ENCODE measurements around the gene CDK5RAP3.
"Not testable (repeated sequence)": the region's sequence is repeated elsewhere in the genome, so short reads cannot be mapped to it uniquely, and the experiment has no call there.

CDK5RAP3 gene

DNA sequence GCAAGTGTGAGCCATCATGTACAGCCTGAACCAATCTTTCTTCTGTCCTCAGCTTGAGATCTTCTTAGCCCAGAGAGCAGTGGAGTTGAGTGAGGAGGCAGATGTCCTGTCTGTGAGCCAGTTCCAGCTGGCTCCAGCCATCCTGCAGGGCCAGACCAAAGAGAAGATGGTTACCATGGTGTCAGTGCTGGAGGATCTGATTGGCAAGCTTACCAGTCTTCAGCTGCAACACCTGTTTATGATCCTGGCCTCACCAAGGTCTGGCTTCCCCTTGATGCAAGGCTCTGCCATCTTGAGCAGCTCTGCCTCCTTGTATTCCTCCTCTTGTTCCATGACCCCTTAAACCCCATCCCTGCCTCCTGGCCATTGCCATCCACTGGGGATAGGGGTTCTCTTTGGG, 9.6 kb downstream of the CDK5RAP3 start:
- DNase-seq = no peak

GRCh38 chr17:47981462-47981861, 10.5 kb downstream of the CDK5RAP3 start:
- no peak for DNase-seq

- DNase-seq = no peak
Measured at GRCh38 chr17:47982091-47982617, 11.2 kb downstream of the CDK5RAP3 start.

DNA sequence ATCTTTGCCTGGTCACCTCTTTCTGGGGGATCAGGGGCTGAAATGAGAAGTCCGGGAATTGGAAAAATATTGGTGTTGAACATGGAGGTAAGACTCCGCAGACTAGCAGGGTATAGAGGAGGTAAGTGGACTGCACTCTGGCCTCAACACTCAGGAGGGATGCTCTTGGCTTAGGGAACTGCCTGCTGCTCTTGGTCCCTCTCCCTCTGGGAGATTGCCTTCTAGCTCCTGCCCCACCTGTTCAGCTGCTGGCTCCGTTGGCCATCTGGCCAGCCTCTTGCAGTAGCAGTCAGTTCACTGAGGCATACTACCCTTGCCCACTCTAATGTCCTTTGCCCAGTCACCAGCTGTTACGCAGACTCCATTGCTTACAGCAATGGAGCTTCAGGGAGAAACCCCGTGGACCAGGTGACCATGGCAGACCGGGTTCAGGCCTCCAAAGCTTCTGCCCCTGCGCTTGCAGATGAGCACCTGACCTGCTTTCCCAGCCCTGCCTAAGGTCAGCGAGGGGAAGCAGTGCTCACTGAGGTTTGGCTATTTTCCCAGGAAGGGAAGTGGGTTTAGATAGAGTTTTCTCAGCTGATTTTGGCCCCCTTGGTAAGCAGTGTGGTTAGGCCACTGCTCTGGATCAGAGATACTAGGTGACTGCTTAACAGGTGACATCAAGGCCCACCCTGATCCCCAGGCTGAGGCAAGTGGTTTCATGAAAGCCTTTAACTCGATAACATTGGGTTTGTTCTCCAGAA, 11.9 kb downstream of the CDK5RAP3 start:
- DNase-seq = no peak

- no peak for DNase-seq
Measured at GRCh38 chr17:47983492-47984223, 12.7 kb downstream of the CDK5RAP3 start.

DNA sequence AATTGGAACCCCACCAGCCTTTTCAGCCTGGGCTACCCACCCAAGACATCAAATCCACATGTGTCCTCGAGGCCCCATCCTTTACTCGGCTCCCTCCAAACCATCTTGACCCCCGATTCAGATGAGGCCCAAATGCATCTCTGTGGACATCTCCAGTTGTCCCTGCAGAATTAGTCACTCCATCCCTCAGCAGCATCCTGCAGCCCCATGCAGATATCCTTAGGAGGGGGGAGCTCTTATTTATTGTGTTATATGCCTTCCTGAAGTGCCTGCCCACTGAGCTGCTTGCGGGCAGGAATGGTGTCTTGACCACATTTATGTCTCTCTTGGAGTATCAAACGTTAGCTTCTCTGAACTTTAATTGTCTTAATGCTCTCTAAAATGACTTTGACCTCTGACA, 15.6 kb downstream of the CDK5RAP3 start:
- DNase-seq = no peak

- no peak for DNase-seq
Measured at GRCh38 chr17:47987240-47987835, 16.4 kb downstream of the CDK5RAP3 start.

DNA sequence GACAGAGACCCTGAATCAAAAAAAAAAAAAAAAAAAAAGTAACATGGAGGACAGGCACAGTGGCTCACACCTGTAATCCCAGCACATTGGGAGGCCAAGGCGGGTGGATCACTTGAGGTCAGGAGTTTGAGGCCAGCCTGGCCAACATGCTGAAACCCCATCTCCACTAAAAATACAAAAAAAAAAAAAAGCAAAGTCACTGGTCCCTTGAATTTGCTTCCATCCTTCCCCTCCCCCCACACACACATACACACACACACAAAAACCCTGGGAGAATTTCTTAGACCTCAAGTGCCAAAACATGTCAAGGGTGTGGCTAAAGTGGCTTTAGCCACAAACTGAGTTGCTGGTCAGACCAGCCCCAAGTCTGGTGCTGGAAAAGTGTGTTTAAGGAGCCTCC, 17.5 kb downstream of the CDK5RAP3 start:
- not testable (repeated sequence) for DNase-seq

DNA sequence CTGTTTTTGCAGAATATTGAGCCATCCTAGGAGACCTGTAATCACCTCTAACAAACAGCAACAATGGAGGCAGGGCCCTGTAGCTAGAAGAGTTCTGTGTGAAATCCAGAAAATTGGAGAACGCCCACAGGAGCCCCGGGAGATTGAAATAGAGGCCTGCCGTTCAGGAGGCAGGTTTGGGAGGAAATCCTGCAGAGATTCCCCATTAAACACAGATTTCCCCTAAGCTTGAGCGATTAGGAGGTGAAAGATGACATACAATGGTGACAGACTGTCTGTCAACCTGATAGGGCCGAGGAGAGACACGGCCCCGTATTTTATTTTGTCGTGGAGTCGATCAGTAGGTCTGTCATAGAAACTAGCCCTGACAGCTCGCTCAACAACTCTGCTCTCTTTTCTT, 18.2 kb downstream of the CDK5RAP3 start:
- DNase-seq = no peak

DNA sequence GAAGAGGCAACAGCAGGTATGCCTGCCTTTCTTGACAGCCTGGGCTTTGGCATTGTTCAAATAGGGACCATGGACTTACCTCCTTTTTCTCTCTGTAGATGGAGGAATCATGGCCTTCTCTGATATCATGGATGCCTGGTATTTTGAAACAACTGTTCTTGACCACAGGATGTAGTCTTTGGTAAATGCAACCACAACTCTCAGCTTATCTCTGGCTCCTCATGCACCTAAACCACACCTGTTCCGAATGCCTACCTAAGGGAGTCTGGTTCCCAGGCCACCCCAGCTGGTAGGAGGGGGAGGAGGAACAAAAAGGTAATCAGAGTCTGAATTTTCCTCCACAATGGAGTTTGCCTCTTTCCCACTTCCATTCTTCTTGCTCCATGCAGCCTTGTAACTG, 18.8 kb downstream of the CDK5RAP3 start:
- no peak for DNase-seq

DNA sequence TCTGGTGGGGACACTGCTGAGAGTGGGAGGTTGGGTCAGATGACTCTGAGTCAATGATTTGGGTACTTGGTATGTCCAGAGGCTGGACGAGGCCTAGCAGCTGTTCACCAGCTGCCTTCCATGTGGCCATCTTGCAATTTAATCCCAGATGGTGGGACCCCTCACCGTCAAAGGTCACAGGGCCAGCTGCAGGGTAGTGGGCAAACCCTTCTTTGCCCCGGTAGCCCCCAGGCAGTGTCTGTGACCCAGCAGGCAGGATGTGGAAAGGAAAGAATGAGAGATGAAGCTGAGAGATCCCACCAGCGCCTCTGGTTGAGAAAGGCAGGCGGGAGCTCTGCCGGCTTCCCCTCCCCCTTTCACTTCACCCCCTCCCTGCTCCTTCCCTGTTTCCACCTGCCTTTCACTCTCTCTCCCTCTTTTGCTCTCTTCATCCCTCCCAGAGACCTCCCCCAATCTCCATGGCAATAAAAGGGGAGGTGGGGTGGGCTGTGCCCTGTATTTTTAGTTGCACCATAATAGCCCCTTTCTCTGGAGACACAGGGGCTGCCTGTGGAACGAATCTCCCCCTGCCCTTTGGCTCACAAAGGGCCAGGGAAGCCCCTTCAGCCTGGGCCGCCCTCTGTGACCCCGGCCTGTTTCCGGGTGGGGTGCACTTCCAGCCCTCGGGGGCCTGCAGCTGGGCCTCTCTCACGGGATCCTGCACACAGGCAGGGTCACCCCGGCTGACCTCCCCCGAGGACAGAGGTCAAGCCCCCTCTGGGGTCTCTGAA, 20.2 kb downstream of the CDK5RAP3 start:
- no peak for DNase-seq

- no peak for DNase-seq
Measured at GRCh38 chr17:47992216-47992615, 21.3 kb downstream of the CDK5RAP3 start.

DNA sequence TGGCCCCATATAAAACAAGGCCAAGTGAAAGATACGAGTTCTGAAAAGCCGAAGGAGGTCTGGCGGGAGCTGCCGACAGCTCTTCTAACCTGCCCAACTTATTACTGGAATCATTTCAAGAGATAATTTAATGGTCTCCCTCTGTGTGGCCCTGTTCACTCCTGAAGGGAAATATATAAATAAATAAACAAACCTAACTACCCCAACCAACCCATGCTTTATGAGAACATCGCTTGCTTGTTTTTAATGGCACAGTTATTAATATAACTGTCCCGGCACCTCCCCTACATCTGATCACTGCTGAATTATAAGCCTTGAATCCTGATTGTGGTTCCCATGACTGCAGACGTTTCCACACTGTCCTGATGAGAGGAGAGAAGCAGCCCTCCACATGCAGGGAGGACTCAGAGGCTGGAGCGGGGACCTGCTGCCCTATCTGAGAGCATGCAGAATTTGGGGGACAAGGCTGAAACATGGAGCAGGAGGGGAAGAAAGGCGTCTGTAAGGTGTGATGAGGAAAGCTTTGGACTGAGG, 22.2 kb downstream of the CDK5RAP3 start:
- DNase-seq = no peak

DNA sequence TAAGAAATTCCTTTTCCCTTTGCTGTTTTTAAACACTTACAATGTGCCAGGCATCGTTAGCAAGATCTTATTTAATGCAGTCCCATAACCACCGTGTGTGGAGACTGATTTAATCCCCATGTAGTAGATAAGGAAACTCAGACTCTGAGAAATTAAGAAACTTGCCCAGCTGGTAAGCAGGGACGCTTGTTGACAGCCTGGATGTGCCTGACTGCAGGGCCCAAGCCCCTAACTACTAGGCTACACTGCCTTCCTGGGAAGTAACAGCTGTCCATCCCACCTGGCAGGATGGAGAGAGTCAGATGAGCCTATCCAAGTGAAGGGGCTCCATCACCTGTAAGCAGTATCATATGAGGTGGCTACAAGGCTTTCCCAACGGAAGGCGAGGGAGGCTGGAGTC, 23.1 kb downstream of the CDK5RAP3 start:
- DNase-seq = no peak

- DNase-seq = no peak
Measured at GRCh38 chr17:47994724-47995123, 23.8 kb downstream of the CDK5RAP3 start.

- no peak for DNase-seq
Measured at GRCh38 chr17:47995241-47995935, 24.5 kb downstream of the CDK5RAP3 start.

GRCh38 chr17:47996201-47996600, 25.3 kb downstream of the CDK5RAP3 start:
- DNase-seq = no peak

DNA sequence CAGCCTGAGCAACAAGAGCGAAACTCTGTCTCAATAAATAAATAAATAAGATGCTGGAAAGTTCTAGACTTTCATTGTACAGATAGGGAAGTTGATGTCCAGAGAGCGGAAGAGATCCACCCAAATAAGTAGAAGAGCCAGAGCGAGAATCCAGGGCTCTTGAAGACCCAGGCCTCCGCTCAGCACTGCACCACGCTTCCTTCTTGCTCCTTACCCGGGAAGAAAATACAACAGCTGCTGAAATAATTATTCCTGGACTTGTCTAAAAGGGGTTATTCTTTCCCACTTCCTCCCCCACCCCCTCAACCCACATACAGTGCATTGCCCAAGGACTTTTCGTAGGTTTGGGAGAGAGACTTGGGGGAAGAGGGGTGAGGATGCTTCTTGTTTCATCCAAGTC, 26.7 kb downstream of the CDK5RAP3 start:
- DNase-seq = no peak

- DNase-seq = no peak
Measured at GRCh38 chr17:47998044-47998443, 27.1 kb downstream of the CDK5RAP3 start.

GRCh38 chr17:47999582-47999981, 28.7 kb downstream of the CDK5RAP3 start:
- no peak for DNase-seq

DNA sequence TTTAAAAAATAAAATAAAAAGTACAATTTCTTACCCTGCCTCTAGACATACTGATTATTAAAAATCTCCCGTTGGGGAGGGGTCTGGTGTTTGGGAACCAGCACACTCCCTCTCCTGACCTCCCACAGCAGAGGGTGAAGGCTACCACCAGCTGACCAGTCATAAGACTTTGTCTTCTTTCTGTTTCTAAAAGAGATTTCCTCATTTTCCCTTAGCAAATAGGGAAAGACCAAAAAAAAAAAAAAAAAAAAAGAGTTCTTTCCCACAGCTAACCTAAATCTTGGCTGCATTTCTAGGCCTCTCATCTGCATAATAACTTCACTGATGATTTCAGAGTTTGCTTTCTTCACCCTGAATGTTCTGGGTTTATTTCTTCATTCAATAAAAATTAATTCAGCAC, 30.3 kb downstream of the CDK5RAP3 start:
- no peak for DNase-seq

- DNase-seq = not testable (repeated sequence)
Measured at GRCh38 chr17:48001657-48002056, 30.7 kb downstream of the CDK5RAP3 start.
